Endodermal cell (in vitro differentiated cells): ENCODE results near the gene SMCO3. TPM values are rescaled to one million over a fixed set of nuclear protein-coding genes. Genes with fewer than 3 reads are reported as not detected.
"Not testable (repeated sequence)": the region's sequence is repeated elsewhere in the genome, so short reads cannot be mapped to it uniquely, and the experiment has no call there.

Experiments
- DNase-seq: peaks from one replicate; pipeline ENCODE4 v3.0.0-alpha.2; 2017
- H3K27ac ChIP-seq: 2 replicates; pipeline ENCODE4 v1.5.1; 2013; ENCODE audit warnings: mild to moderate bottlenecking, low read depth, low read length, moderate library complexity
- H3K27me3 ChIP-seq: 2 replicates; pipeline ENCODE4 v1.6.1; 2013; ENCODE audit warnings: mild to moderate bottlenecking, low read length, moderate library complexity; ENCODE audit not compliant: insufficient read depth, control insufficient read depth, poor library complexity, severe bottlenecking
- H3K36me3 ChIP-seq: 2 replicates; pipeline ENCODE4 v1.7.0; 2013; ENCODE audit warnings: mild to moderate bottlenecking, low read length, moderate library complexity; ENCODE audit not compliant: control insufficient read depth, insufficient read depth
- H3K4me1 ChIP-seq: one replicate; pipeline ENCODE4 v1.7.0; 2013; ENCODE audit warnings: low read length; ENCODE audit not compliant: control insufficient read depth, insufficient read depth
- H3K4me3 ChIP-seq: 2 replicates; pipeline ENCODE4 v1.5.1; 2013; ENCODE audit warnings: mild to moderate bottlenecking, low read length, moderate library complexity
- H3K9ac ChIP-seq: 2 replicates; pipeline ENCODE4 v1.6.1; 2013; ENCODE audit warnings: mild to moderate bottlenecking, low read length, moderate library complexity; ENCODE audit not compliant: poor library complexity, severe bottlenecking; ENCODE audit errors: extremely low read depth
- H3K9me3 ChIP-seq: 2 replicates; pipeline ENCODE4 v1.6.1; 2013; ENCODE audit warnings: mild to moderate bottlenecking, low read length, moderate library complexity; ENCODE audit not compliant: control insufficient read depth
- H3K27ac Mint-ChIP-seq: 2 replicates; pipeline ENCODE4 v1.8.0; 2020; ENCODE audit warnings: mixed read lengths
- H3K27me3 Mint-ChIP-seq: 2 replicates; pipeline ENCODE4 v1.8.0; 2021; ENCODE audit warnings: mild to moderate bottlenecking, mixed read lengths; ENCODE audit not compliant: insufficient read depth
- H3K36me3 Mint-ChIP-seq: 2 replicates; pipeline ENCODE4 v1.8.0; 2020; ENCODE audit warnings: low read depth, mixed read lengths
- H3K4me1 Mint-ChIP-seq: 2 replicates; pipeline ENCODE4 v1.8.0; 2020; ENCODE audit warnings: mixed read lengths
- H3K4me3 Mint-ChIP-seq: 2 replicates; pipeline ENCODE4 v1.8.0; 2020; ENCODE audit warnings: mild to moderate bottlenecking, moderate library complexity, mixed read lengths
- H3K9me3 Mint-ChIP-seq: 2 replicates; pipeline ENCODE4 v1.8.0; 2020; ENCODE audit warnings: mild to moderate bottlenecking, mixed read lengths
- CTCF ChIP-seq: fragments of 200-600 bp; sonication (generic); conservative IDR thresholded peaks from 2 replicates; pipeline ENCODE4 v1.5.0; 2021; ENCODE audit warnings: antibody characterized with exemption, mild to moderate bottlenecking
- WGBS, 2 experiments: methylation state at CpG; one replicate each; pipeline versions ENCODE4 v1.1.5 to v1.1.7; 2013; ENCODE audit warnings: missing lambda C conversion rate in 2 of 2, mixed read lengths in 1 of 2; ENCODE audit not compliant: insufficient coverage in 1 of 2, insufficient read length in 1 of 2; 5-methylcytosine and 5-hydroxymethylcytosine counted together
- total RNA-seq, 2 donors: library from RNA; stranded (reverse); fragmentation: NEBNext Ultra II Directional in 1 of 2; extraction: Animal tissue kit (Norgen Biotek cat#: 25700) in 1 of 2; gene quantifications; 2 replicates in 1 of 2; 3 replicates in 1 of 2; pipeline ENCODE4 v1.2.1, GENCODE V29; 2021

Gene SMCO3
- total RNA-seq, 2 donors from 2014 or later = not detected

DNA sequence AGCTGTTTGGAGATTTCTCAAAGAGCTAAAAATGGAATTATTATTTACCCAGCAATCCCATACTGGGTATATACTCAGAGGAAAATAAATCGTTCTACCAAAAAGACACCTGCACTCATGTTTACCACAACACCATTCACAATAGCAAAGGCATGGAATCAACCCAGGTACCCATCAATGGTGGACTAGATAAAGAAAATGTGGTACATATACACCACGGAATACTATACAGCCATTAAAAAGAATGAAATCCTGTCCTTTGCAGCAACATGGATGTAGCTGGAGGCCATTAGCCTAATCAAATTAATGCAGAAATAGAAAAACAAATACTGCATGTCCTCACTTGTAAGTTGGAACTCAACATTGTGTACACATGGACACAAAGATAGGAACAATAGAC lies 48.6 kb downstream of the SMCO3 start:
- no peaks in the 10 kb centered on the region for H3K4me1 Mint-ChIP-seq
- H3K4me1 ChIP-seq = no peaks in the 10 kb centered on the region
- no peak overlapping the region for H3K27ac Mint-ChIP-seq
- no peak overlapping the region for H3K4me3 Mint-ChIP-seq
- no peak overlapping the region for H3K27ac ChIP-seq
- H3K36me3 ChIP-seq = no peaks in the 10 kb centered on the region
- no peak overlapping the region for H3K9ac ChIP-seq
- 94 to 100% methylated on average over 1 to 2 of the region's 2 CpGs for WGBS, 2 experiments
- H3K27me3 ChIP-seq = no peaks in the 10 kb centered on the region
- DNase-seq = no peak
- peaks cover 9% of the 10 kb centered on the region for H3K9me3 ChIP-seq
- H3K9me3 Mint-ChIP-seq = peaks cover 27% of the 10 kb centered on the region
- H3K27me3 Mint-ChIP-seq = no peaks in the 10 kb centered on the region
- no peak overlapping the region for H3K4me3 ChIP-seq
- no peak for TF ChIP-seq CTCF
- H3K36me3 Mint-ChIP-seq = peaks cover 43% of the 10 kb centered on the region

DNA sequence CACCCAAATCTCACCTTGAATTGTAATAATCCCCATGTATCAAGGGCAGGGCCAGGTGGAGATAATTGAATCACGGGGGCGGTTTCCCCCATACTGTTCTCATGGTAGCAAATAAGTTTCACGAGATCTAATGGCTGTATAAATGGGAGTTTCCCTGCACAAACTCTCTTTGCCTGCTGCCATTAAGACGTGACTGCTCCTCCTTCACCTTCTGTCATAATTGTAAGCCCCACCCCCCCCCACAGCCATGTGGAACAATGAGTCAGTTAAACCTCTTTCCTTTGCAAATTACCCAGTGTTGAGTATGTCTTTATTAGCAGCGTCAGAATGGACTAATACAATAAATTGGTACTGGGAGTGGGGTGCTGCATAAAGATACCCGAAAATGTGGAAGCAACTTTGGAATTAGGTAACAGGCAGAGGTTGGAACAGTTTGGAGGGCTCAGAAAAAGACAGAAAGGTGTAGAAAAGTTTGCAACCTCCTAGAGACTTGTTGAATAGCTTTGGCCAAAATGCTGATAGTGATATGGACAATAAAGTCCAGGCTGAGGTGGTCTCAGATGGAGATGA lies 54.2 kb downstream of the SMCO3 start:
- H3K27me3 Mint-ChIP-seq, H3K4me3 ChIP-seq, H3K27ac ChIP-seq, H3K4me1 Mint-ChIP-seq, H3K27me3 ChIP-seq, H3K9ac ChIP-seq, H3K4me3 Mint-ChIP-seq, H3K36me3 ChIP-seq, DNase-seq, H3K4me1 ChIP-seq, H3K27ac Mint-ChIP-seq: not testable (repeated sequence)
- H3K9me3 ChIP-seq = peaks cover 11% of the 10 kb centered on the region
- Mint-ChIP-seq H3K9me3 (peaks cover 31% of the 10 kb centered on the region), H3K36me3 (peaks cover 30% of the 10 kb centered on the region)
- 96 to 100% methylated on average over 3 to 6 of the region's 6 CpGs for WGBS, 2 experiments

DNA sequence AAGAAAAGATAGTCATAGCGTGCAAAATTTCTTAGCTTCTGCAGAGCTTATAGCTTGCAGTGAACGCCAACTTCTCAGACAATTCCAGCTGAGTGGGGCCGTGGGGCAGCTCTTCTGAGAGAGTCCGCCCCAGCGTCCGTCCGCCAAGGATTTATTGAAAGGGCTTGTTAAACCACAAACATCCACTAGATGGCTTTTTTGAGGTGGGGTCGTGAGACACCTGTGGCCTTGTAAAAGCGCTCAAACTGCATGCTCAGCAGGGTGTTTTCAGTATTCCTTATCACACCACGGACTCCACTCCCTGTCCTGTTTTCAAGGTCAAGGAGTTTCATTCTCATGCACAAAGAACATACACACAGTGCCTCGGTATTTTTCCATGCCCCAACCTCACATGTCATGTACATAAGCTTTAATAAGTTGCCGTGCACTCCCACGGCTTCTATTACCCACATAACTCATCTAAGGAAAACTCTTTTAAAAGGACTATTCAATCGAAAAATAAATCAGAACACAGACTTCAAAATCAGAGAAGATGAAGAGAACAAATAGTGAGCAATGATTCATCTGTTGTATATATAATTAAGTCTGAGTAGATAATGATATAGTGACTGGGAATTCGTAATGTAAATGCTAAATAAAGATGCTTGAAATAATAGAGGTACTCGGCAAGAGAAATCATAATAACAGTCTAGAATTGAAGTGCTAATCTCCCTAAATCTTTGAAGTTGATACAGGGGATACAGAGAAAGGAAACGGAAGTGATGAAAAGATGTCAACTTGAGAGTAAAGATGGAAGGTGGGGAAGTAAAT lies 57.4 kb downstream of the SMCO3 start:
- Histone ChIP-seq H3K27me3 (no peaks in the 10 kb centered on the region), H3K4me3 (no peak overlapping the region), H3K27ac (no peak overlapping the region), H3K36me3 (no peaks in the 10 kb centered on the region), H3K9ac (no peak overlapping the region), H3K4me1 (no peaks in the 10 kb centered on the region), H3K9me3 (peaks cover 11% of the 10 kb centered on the region)
- no peak overlapping the region for H3K4me3 Mint-ChIP-seq
- peaks cover 25% of the 10 kb centered on the region for H3K36me3 Mint-ChIP-seq
- peaks cover 30% of the 10 kb centered on the region for H3K9me3 Mint-ChIP-seq
- WGBS, 2 experiments = 57% methylated on average over 13 to 17 of the region's 17 CpGs
- peak; percentile 92 for TF ChIP-seq CTCF
- H3K27ac Mint-ChIP-seq = no peak overlapping the region
- DNase-seq = peak; percentile 85
- peaks cover 3% of the 10 kb centered on the region for H3K4me1 Mint-ChIP-seq
- H3K27me3 Mint-ChIP-seq = no peaks in the 10 kb centered on the region

Other genes with a start within 250 kb of the SMCO3 start
- 10 to 100 TPM; 17.9 to 32.5 TPM for gene PLBD1, start 246.3 kb downstream of the SMCO3 start, total RNA-seq
- gene GUCY2C, start 117.6 kb downstream of the SMCO3 start, total RNA-seq = 1 to 10 TPM; 1.4 to 2.4 TPM
- 100 to 1,000 TPM in 1 of 2 donors, 10 to 100 TPM in 1; 97.4 to 150 TPM for gene WBP11, start 10.7 kb downstream of the SMCO3 start, total RNA-seq
- gene C12orf60, start 10.5 kb downstream of the SMCO3 start, total RNA-seq = 1 to 10 TPM; 2.5 to 3.3 TPM
- gene ART4, start 29.3 kb upstream of the SMCO3 start, total RNA-seq = not detected
- not detected for gene MGP, start 71.7 kb upstream of the SMCO3 start, total RNA-seq
- under 1 TPM; 0.15 to 0.22 TPM for gene ERP27, start 124.4 kb upstream of the SMCO3 start, total RNA-seq
- gene ARHGDIB, start 147.4 kb upstream of the SMCO3 start, total RNA-seq = under 1 TPM; 0.66 to 0.95 TPM
- gene PDE6H, start 158.9 kb upstream of the SMCO3 start, total RNA-seq = not detected